GM18873 (cell line): ENCODE measurements around the gene KLHL26.

Experiments used
- ATAC-seq: cut with Tn5 transposase; IDR thresholded peaks from one replicate; pipeline ENCODE4 v1.9.1; 2021; ENCODE audit warnings: mild to moderate bottlenecking, moderate library complexity, moderate number of reproducible peaks; ENCODE audit not compliant: unreplicated experiment, low FRiP score

KLHL26 gene

GRCh38 chr19:18660939-18661670 lies 24.3 kb downstream of the KLHL26 start:
- ATAC-seq = no peak

DNA sequence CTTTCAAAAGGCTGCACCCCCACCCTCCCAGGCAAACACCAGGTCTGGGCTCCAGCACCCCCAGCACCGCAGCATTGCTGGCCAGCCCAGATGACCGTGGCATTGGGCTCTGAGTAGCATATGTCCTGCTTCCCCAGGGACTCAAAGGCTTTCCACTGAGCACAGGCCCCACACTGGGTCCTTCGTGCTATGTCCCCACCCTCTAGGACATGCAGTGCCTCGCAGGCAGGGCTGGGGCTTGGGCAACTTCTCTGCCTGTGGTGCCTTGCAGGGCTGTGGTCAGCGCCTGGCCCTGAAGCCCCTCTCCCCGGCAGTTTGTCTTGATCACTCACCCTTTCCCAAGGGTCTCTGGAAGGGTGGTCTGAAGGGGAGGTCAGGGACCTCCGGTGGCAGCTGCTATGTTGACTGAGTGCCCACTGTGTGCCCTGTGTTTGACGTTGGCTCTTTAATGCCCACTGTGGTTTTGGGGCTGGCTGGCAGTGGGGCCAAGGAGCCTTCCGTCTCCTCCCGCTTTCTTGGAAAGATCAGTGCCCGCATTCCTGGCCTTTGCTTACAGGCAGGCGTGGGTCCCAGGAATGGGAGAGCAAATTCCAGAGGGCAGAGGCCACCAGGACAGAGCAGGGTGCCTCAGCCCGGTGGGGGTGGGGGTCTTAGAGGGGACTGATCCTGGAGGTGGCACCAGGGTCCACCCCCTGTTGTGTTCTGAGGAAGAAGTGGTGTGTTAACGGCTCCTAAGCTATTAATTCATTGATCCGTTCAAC lies 26.3 kb downstream of the KLHL26 start:
- ATAC-seq = no peak

- no peak for ATAC-seq
These were observed 27.2 kb downstream of the KLHL26 start for GRCh38 chr19:18663940-18664530.

DNA sequence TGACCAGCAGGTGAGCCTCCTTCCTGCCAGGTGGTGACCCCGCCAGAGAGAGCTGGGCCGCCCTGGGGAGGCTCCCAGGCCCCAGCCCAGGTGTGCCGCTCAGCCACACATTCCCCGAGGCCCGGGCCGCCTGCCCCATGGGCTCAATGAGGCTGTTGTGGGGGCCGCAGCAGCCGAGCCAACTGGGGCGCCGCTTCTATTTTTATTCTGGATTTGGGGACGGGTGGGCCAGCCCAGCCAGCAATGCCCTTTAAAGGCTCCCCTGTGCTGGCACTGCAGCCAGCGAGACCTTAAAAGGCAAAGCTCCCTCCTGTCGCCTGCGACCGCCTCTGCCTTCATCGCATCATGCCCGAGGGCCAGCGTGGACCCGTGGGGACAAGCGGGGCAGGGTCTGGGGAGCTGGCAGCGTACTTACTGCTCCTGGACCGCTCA lies 29.0 kb downstream of the KLHL26 start:
- no peak for ATAC-seq

DNA sequence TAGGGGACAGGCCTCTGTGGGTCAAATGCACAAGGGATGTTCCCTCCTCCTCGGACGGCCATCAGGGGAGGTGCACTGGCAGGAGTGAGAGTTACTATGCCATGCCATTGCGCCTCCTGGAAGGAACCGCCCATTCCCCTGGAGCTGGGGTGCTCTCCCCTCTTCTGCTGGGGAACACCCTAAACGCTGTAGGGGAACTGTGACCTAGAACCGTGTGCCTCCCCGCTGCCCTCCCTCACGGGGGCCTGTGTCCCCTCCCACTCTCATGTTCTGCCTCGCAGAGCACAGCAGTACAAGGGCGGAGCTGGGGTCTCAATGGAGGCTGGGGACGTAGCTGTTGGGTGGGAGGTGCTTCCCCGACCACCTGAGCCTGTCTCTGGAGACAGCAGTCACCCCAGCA lies 29.5 kb downstream of the KLHL26 start:
- no peak for ATAC-seq

DNA sequence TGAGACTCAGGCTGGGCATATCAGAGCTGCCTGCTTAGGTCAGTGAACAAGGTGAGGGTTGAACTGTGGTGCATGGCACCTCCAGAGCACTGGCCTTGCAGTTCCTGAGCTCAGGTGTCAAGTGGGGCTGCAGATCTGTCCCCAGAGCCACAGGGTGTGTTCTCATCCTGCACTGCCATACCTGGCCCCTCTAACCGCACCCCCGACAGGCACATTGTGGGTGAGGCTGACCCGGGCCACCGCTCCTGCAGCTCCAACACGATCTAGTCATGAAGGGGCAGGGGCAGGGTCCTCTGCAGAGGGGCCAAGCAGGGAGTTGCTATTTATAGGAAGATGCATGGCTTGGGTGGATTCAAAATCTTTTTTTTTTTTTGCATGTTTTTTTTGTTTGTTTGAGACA lies 30.0 kb downstream of the KLHL26 start:
- ATAC-seq = no peak

- no peak for ATAC-seq
These were observed 30.9 kb downstream of the KLHL26 start for GRCh38 chr19:18667531-18668251.

GRCh38 chr19:18668252-18668631 lies 31.4 kb downstream of the KLHL26 start:
- no peak for ATAC-seq

DNA sequence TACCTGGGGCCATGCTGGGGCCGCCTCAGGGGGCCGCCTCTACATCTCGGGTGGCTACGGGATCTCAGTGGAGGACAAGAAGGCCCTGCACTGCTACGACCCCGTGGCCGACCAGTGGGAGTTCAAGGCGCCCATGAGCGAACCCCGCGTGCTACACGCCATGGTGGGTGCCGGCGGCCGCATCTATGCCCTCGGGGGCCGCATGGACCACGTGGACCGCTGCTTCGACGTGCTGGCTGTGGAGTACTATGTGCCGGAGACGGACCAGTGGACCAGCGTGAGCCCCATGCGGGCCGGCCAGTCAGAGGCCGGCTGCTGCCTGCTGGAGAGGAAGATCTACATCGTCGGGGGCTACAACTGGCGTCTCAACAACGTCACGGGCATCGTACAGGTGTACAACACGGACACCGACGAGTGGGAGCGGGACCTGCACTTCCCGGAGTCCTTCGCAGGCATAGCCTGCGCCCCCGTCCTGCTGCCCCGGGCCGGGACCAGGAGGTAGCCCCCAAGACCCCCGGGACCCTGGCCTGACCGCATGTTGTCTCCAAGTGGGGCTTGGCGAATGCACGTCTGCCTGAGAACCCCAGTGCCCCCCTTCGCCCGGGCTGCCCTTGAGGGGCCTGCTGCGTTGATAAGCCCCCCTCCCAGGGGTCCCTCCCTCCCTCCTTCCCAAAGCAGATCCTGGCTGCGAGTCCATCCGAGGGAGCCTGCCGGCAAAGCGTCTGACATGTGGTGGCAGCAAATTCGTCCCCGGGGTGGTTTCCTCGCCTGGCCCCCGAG lies 32.1 kb downstream of the KLHL26 start:
- ATAC-seq = no peak

DNA sequence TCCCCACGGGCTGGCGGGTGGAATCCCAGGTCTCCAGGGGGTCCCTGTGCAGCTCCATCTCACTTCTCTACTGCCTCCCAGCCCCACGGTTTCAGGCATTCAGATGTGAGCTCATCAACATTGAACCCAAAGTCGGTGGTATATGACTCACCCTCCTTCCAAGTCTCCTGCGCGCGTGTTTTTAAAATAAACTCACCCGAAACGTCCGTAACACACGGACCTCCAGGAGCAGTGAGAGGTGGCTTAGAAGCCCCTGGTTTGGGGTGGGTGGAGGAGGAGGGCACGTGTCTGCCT lies 32.6 kb downstream of the KLHL26 start:
- ATAC-seq = no peak

DNA sequence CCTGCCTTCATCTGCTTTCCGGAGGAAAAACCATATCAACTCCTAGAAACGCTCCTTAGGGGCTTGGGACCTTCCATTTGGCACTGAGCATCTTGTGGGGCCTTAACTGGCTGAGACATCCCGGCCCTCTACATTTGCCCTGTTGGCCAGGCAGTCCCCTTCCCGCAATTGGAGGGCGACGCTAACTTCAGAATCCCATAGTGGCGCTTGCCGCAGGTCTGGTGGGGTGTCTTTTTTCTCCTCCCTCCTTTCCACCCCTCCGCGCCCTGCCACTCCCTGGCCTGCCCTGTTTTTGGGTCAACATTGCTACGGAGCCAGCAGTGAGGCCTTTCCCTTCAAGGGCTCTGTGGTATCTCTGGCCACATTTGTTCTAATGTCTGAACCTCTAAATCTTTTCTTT lies 33.1 kb downstream of the KLHL26 start:
- no peak for ATAC-seq

DNA sequence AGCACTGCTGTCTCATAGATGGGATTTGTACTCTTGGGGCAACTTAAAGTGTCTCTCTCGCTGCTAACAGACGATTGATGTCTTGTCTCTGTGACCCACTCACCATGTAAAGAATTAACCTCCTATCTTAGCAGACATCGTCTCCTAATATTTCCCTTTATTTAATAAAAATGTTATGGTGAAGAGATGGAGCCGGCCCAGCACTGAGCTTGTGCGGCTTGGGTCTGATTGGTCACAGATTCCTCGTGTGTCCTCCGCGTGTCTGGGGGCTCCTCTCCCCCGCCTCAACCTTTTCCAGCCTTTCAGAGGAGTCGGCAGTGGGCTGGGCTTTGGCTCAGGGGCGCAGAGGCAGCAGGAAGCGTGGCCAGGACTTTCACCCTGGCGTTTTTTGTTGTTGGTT lies 33.5 kb downstream of the KLHL26 start:
- ATAC-seq = no peak

GRCh38 chr19:18671303-18672043 lies 34.6 kb downstream of the KLHL26 start:
- no peak for ATAC-seq

GRCh38 chr19:18672044-18672451 lies 35.2 kb downstream of the KLHL26 start:
- no peak for ATAC-seq

DNA sequence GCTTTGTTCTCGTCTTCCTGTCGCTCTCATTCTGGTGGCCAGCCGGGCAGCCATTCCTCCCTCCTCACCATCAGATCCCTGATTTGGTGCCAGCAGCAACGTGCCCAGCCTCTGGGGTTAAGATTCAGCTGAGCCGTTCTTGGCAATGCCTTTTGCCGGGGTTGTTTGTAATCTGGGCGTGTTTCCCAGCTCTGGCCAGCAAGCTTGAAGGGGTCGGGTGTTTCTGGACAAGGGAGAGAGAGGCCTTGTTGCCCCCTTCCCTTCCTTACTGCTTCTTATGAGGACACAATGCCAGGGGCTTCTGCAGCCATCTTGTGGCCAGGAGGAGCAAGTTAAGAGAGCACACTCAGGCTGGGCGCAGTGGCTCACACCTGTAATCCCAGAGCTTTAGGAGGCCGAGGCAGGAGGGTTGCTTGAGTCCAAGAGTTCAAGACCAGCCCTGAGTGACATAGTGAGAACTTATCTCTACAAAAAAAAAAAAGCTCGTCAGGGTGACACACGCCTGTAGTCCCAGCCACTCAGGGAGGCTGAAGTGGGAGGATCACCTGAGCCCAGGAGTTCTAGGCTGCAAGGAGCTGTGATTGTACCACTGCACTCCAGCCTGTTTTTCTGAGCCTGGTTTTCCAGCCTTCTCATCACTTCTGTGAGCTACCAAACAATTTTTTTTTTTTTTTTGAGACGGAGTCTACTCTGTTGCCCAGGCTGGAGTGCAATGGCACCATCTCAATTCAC lies 35.9 kb downstream of the KLHL26 start:
- no peak for ATAC-seq

DNA sequence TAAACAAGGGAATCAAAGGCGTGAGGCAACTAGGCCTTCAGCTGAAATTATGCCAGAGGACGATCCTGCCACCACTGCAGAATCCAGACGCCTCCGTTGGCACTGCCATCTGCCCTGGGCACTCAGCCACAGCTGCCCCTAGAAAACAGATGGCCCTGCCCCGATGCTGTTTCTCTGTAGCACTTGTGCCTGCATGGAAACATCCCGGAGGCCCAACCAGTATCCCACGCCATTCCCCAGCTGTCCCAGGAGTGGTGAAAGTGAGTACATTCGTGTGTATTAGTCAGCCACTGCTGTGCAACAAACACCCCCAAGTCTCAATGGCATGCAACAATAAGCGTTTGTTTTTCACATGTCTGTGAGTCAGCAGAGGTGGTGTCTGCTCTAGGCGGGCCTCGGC lies 37.8 kb downstream of the KLHL26 start:
- ATAC-seq = no peak

- no peak for ATAC-seq
These were observed 39.0 kb downstream of the KLHL26 start for GRCh38 chr19:18675779-18676178.

DNA sequence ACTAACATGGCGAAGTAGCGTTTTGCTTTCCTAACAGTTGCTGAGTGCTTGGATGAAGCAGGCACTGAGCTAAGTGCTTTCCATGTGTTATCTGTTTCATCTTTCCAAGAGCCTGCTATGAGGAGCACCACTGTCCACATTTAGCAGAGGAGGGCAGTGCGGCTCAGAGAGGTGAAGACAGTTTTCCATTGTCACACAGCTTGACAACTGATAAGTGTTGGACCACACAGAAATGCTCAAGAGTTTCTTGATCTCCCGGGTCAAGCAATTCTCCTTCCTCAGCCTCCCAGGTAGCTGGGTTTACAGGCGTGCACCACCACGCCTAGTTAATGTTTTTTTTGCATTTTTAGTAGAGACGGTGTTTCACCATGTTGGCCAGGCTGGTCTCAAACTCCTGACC lies 39.9 kb downstream of the KLHL26 start:
- no peak for ATAC-seq

- ATAC-seq = no peak
These were observed 40.3 kb downstream of the KLHL26 start for GRCh38 chr19:18677156-18677555.
